HK-2 (cell line): ENCODE data around the gene CELA3B.
"Not testable (repeated sequence)": the region's sequence is repeated elsewhere in the genome, so short reads cannot be mapped to it uniquely, and the experiment has no call there.

ENCODE experiments used
- DNase-seq: peaks from one replicate; pipeline ENCODE4 v3.0.0-alpha.2; 2018; ENCODE audit not compliant: unreplicated experiment

Gene CELA3B

GRCh38 chr1:21975296-21975695 lies 1.5 kb upstream of the CELA3B start:
- not testable (repeated sequence) for DNase-seq

DNA sequence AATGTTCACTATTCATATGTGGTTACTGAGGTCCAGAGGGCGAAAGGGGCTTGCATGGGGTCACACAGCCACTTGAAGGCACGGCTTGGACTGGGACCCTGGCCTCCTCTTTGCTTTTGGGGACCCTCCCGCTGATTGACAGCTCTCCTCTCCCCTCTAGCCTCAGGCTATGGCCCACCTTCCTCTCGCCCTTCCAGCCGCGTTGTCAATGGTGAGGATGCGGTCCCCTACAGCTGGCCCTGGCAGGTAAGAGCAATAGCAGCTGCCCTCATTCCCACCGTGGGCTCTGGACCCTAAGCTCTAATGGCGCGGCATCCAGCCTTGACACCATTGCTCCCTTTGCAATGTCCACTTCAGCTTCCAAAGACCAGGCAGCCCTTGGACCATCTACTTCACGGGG lies 1.4 kb downstream of the CELA3B start:
- not testable (repeated sequence) for DNase-seq

DNA sequence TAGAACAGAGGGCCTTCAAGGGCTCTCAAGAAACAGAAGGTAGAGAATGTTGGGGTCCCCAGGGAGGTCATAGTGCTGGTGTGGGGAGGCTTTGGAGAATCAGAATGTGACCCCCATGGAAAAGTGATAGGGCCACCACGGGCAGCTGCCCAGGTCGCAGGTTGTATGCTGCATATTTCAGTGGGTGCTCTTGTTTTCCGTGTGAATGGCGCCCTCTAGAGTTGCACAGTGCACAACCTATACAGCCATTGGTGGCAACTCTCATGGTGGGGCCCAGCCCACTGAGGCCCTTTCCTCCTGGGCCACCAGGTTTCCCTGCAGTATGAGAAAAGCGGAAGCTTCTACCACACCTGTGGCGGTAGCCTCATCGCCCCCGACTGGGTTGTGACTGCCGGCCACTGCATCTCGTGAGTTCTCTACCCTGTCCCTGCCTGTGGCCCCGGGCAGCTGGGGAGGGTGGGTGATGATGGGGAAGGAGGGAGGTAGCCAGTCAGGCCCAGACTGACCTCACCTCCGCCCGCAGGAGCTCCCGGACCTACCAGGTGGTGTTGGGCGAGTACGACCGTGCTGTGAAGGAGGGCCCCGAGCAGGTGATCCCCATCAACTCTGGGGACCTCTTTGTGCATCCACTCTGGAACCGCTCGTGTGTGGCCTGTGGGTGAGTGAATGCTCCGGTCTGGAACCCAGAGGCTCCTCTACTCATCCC lies 3.8 kb downstream of the CELA3B start:
- not testable (repeated sequence) for DNase-seq

GRCh38 chr1:21981253-21981652 lies 4.4 kb downstream of the CELA3B start:
- not testable (repeated sequence) for DNase-seq

GRCh38 chr1:21982122-21982521 lies 5.3 kb downstream of the CELA3B start:
- not testable (repeated sequence) for DNase-seq

- DNase-seq = not testable (repeated sequence)
Observed at GRCh38 chr1:21983539-21983938, 6.7 kb downstream of the CELA3B start.

DNA sequence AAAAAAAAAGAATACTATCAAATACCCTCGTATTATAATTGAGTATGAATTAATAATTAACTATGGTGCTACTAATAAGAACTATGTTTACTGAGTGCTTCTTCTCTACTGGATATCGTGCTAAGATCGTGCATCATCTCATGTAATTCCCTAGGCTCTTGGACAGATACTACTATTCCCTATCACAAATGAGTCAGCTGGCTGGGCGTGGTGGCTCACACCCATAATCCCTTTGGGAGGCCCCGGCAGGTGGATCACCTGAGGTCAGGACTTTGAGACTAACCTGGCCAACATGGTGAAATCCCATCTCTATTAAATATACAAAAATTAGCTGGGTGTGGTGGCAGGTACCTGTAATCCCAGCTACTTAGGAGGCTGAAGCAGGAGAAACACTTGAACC lies 9.1 kb downstream of the CELA3B start:
- DNase-seq = not testable (repeated sequence)

DNA sequence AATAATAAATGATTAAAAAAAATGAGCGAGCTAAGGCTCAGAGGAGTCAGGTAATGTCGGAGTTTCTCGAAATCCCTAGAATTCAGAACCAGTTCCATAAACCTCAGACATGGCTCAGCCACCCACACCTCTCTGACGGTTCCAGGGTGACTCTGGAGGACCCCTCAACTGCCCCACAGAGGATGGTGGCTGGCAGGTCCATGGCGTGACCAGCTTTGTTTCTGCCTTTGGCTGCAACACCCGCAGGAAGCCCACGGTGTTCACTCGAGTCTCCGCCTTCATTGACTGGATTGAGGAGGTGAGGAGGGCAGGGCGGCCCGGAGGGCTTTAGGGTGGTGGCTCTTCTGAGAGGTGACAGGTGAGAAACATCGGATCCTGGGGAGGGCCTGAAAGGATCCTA lies 9.6 kb downstream of the CELA3B start:
- not testable (repeated sequence) for DNase-seq

DNA sequence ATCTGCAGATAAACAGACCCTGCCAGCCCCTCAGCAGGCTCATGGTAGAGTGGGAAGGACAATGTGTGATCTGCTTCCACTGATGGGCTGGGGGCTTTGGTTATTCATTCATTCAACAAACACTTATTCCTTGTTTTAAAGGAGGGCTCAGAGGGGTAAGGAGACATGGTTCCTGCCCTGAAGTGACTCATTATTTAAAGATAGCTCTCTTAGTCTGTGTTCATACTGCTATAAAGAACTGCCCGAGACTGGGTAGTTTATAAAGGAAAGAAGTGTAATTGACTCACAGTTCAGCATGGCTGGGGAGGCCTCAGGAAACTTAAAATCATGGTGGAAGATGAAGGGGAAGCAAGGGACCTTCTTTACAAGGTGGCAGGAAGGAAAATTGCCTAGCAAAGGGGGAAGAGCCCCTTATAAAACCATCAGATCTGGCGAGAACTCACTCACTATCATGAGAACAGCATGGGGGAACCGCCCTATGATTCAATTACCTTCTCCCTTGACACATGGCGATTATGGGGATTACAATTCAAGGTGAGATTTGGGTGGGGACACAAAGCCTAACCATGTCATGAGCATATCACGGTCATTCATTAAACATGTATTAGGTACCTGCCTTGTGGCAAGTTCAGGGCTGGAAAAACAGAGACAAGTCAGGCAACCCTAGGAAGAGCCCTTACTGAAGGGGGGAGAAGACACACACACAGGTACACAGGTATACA lies 13.0 kb downstream of the CELA3B start:
- DNase-seq = not testable (repeated sequence)

GRCh38 chr1:21992186-21992585 lies 15.4 kb downstream of the CELA3B start:
- DNase-seq = not testable (repeated sequence)

- DNase-seq = not testable (repeated sequence)
Observed at GRCh38 chr1:21994716-21995115, 17.9 kb downstream of the CELA3B start.

GRCh38 chr1:21996663-21996970 lies 19.8 kb downstream of the CELA3B start:
- DNase-seq = not testable (repeated sequence)

GRCh38 chr1:21997891-21998623 lies 21.2 kb downstream of the CELA3B start:
- DNase-seq = not testable (repeated sequence)

DNA sequence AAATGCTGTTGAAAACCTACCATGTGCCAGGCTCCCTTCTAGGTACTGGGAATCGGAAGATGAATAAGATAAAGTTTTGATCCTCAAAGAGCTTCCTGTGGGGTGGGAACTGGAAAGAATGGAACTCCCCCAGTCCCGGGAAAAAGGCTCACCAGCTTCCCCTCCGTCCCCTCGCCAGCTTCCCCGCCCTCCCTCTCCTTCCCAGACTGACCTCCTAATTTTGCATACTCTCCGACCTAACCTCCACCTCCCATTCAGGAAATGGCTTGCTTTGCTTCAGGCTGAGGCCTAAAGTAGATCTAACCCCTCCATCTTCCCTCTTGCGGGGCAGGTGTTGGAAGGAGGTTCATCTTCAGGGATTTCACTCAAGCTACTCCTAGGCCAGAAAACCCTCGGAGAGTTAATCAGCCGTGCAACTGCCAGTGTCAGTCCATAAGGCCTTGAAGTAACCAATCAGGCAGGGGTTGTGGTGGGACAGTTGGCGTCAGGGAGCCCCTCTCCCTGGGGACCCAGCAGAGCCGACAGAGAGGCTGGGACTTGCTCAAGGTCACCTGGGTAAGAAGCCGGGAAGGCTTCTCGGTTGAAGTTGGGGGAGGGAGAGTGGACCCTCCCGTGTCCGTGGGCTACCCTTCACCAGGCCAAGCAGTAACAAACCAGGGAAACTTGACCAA lies 21.9 kb downstream of the CELA3B start:
- not testable (repeated sequence) for DNase-seq

DNA sequence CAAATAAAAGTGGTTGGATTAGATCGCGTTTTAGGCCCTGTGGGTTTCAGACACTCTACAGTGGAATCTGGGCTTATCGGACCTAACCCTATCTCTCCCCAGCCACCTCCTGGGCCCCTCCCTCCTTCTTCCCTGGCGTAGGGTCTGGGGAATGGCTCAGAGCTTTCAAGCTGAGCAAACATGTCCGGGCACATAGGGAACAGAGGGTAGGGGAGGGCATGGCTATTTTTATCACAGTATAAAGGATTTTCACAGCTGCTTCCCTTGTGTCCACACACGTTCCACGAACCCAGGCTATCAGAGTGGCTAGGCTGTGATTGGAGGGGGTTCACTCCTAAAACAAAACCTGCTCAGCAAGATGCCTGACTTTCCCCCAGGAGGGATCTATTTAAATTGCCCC lies 22.8 kb downstream of the CELA3B start:
- not testable (repeated sequence) for DNase-seq

- DNase-seq = no peak
Observed at GRCh38 chr1:22001409-22001808, 24.6 kb downstream of the CELA3B start, which contains the start of gene CELA3A. Gene CELA3A, plus strand, starts transcription at chr1:22001657. Its CDS starts 18 bp downstream, at chr1:22001675.

DNA sequence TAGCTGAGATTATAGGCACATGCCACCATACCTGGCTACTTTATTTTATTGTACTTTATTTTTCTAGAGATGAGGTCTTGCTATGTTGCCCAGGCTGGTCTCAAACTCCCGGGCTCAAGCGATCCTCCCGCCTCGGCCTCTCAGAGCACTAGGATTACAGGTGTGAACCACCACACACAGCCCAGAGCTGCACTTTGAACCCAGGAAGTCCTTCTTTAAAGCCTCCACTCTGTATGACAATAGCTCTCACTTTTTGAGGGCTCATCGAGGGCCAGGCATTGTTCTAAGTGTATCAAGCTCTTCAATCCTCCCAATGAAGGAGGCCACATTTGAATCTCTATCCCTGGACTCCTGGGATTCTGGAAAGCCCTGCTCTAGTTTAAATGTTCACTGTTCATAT lies 25.6 kb downstream of the CELA3B start:
- DNase-seq = not testable (repeated sequence)

DNA sequence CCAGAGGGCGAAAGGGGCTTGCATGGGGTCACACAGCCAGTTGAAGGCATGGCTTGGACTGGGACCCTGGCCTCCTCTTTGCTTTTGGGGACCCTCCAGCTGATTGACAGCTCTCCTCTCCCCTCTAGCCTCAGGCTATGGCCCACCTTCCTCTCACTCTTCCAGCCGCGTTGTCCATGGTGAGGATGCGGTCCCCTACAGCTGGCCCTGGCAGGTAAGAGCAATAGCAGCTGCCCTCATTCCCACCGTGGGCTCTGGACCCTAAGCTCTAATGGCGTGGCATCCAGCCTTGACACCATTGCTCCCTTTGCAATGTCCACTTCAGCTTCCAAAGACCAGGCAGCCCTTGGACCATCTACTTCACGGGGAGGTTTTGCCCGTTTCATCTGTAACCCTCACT lies 26.1 kb downstream of the CELA3B start:
- DNase-seq = not testable (repeated sequence)

DNA sequence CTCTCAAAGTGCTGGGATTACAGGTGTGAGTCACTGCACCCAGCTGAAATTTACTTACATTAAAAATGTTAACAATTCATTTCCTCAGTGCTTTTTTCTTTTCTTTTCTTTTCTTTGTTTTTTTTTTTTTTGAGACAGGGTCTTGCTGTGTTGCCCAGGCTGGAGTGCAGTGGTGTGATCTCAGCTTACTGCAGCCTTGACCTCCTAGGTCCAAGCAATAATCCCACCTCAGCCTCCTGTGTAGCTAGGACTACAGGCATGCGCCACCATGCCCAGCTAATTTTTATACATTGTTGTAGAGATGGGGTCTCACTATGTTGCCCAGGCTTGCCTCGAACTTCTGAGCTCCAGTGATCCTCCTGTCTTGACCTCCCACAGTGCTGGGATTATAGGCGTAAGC lies 27.1 kb downstream of the CELA3B start:
- DNase-seq = not testable (repeated sequence)

DNA sequence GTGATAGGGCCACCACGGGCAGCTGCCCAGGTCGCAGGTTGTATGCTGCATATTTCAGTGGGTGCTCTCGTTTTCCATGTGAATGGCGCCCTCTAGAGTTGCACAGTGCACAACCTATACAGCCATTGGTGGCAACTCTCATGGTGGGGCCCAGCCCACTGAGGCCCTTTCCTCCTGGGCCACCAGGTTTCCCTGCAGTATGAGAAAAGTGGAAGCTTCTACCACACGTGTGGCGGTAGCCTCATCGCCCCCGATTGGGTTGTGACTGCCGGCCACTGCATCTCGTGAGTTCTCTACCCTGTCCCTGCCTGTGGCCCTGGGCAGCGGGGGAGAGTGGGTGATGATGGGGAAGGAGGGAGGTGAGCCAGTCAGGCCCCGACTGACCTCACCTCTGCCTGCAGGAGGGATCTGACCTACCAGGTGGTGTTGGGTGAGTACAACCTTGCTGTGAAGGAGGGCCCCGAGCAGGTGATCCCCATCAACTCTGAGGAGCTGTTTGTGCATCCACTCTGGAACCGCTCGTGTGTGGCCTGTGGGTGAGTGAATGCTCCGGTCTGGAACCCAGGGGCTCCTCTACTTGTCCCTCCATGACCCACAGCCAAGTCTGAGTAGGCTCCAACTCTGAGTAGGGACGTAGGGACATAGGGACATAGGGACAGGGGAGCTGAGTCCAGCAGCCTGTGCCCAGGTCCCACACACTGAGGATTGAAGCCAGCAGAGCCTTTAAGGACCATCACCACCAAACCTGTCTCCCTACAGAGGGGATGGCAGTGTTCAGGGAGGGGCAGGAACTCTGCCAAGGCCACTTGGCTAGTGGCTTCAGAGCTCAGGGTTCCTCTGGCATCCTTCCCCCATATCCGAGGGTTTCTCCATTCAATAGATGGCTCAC lies 28.7 kb downstream of the CELA3B start:
- DNase-seq = peak; percentile 13

DNA sequence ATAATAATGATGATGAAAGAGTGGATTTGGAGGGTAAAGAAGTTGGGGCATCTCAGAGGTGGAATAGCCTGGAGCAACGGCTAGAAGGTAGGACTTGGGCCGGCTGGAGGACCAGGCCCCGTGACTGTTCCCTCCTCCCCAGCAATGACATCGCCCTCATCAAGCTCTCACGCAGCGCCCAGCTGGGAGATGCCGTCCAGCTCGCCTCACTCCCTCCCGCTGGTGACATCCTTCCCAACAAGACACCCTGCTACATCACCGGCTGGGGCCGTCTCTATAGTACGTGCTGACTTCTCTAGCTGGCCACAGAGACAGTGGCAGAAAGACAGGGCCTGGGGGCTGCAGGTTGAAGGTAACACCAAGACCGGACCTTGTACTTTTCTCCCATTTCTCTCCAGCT lies 29.9 kb downstream of the CELA3B start:
- not testable (repeated sequence) for DNase-seq
